Left ventricle myocardium superior (tissue), 1 donor: ENCODE data around the gene CBLN3. TPM values are rescaled to one million over a fixed set of nuclear protein-coding genes. Genes with fewer than 3 reads are reported as not detected.
A peak's percentile ranks its signal among the peaks of the same experiment; 100 is the strongest.
"Not testable (repeated sequence)": the region's sequence is repeated elsewhere in the genome, so short reads cannot be mapped to it uniquely, and the experiment has no call there.

Experiments used
- ATAC-seq: fragments of 200-7000 bp; cut with Tn5 transposase; one replicate; pipeline ENCODE4 v1.9.1; 2020; ENCODE audit warnings: mild to moderate bottlenecking, moderate library complexity
- DNase-seq: peaks from one replicate; pipeline ENCODE4 v3.0.0-alpha.2; 2020
- intact Hi-C: fragments of 100-400 bp; cut with micrococcal nuclease; formaldehyde crosslinking; loops from one replicate; pipeline ENCODE4 v1.11.0; 2022
- long read RNA-seq: library from polyadenylated mRNA; unstranded; transcript quantifications from one replicate; pipeline ENCODE4 v2.0.0, GENCODE V29; 2021
- total RNA-seq: library from RNA; stranded (reverse); fragmentation: NEBNext Ultra II Directional; extraction: Animal tissue kit (Norgen Biotek cat#: 25700); gene quantifications from one replicate; pipeline ENCODE4 v1.2.1, GENCODE V29; 2021
- donor health status: DM: no; HTN: yes; CAD: no; lungs with severe emphysema.

The CBLN3 gene
- 2.3 TPM for total RNA-seq
- long read RNA-seq = 0 reads

- ATAC-seq = peak; percentile 85
Observed at GRCh38 chr14:24429395-24430142, at the start of gene CBLN3, which contains the start of gene KHNYN. CBLN3 (minus strand) TSS chr14:24429668; CDS start chr14:24429054, 614 bp downstream. KHNYN (plus strand) TSS chr14:24429954; CDS start chr14:24430731, 777 bp downstream.

GRCh38 chr14:24475261-24475660 lies 45.8 kb upstream of the CBLN3 start:
- no peak for ATAC-seq
- no peak for DNase-seq
- intact Hi-C loops = no loop called here

More at GRCh38 chr14:24429395-24430142, at the start of gene CBLN3, which contains the start of gene KHNYN:
- DNase-seq = peak; percentile 94
- intact Hi-C loops = no loop called here

GRCh38 chr14:24473211-24473610 lies 43.7 kb upstream of the CBLN3 start:
- peak; percentile 25 for DNase-seq
- intact Hi-C loops = no loop called here
- no peak for ATAC-seq

GRCh38 chr14:24470450-24470849 lies 41.0 kb upstream of the CBLN3 start:
- ATAC-seq, intact Hi-C loops, DNase-seq: not testable (repeated sequence)

- intact Hi-C loops = no loop called here
- DNase-seq (no peak), ATAC-seq (no peak)
Observed at GRCh38 chr14:24465805-24466204, 36.3 kb upstream of the CBLN3 start.

- intact Hi-C loops = no loop called here
- DNase-seq (no peak), ATAC-seq (no peak)
Observed at GRCh38 chr14:24465368-24465767, 35.9 kb upstream of the CBLN3 start.

GRCh38 chr14:24463884-24464785 lies 34.7 kb upstream of the CBLN3 start:
- no peak for DNase-seq
- ATAC-seq = no peak
- intact Hi-C loops = no loop called here

- DNase-seq (no peak), ATAC-seq (no peak)
- intact Hi-C loops = no loop called here
Observed at GRCh38 chr14:24463017-24463883, 33.8 kb upstream of the CBLN3 start.

GRCh38 chr14:24461336-24461735 lies 31.9 kb upstream of the CBLN3 start:
- DNase-seq (no peak), ATAC-seq (no peak)
- intact Hi-C loops = no loop called here

- intact Hi-C loops = no loop called here
- DNase-seq (no peak), ATAC-seq (no peak)
Observed at GRCh38 chr14:24459331-24459730, 29.9 kb upstream of the CBLN3 start.

GRCh38 chr14:24458736-24459135 lies 29.3 kb upstream of the CBLN3 start:
- no peak for ATAC-seq
- no peak for DNase-seq
- intact Hi-C loops = no loop called here

GRCh38 chr14:24456980-24457379 lies 27.5 kb upstream of the CBLN3 start:
- DNase-seq (no peak), ATAC-seq (no peak)
- intact Hi-C loops = no loop called here

GRCh38 chr14:24450828-24451227 lies 21.4 kb upstream of the CBLN3 start:
- not testable (repeated sequence) for DNase-seq

GRCh38 chr14:24443053-24443665 lies 13.7 kb upstream of the CBLN3 start:
- intact Hi-C loops = no loop called here
- DNase-seq (no peak), ATAC-seq (no peak)

More at GRCh38 chr14:24450828-24451227, 21.4 kb upstream of the CBLN3 start:
- ATAC-seq, intact Hi-C loops: not testable (repeated sequence)

- DNase-seq = peak; percentile 96
- intact Hi-C loops = no loop called here
- ATAC-seq = peak; percentile 93
Observed at GRCh38 chr14:24442240-24443052, 13.0 kb upstream of the CBLN3 start, which contains the start of gene SDR39U1. SDR39U1 (minus strand) TSS chr14:24442776; CDS start chr14:24442769, 7 bp downstream.

- intact Hi-C loops = no loop called here
- no peak for ATAC-seq
- no peak for DNase-seq
Observed at GRCh38 chr14:24441904-24442239, 12.4 kb upstream of the CBLN3 start.

- intact Hi-C loops = no loop called here
- ATAC-seq = no peak
- DNase-seq = no peak
Observed at GRCh38 chr14:24441485-24441884, 12.0 kb upstream of the CBLN3 start.
